NB4 (cell line): ENCODE measurements around the gene TPBGL.

Experiments
- DNase-seq: peaks from one replicate; pipeline ENCODE4 v3.0.0; 2010; ENCODE audit warnings: low read depth
- H3K4me3 ChIP-seq: one replicate; pipeline ENCODE4 v1.5.1; 2011; ENCODE audit warnings: mild to moderate bottlenecking, low read depth, low read length, moderate library complexity
- CTCF ChIP-seq: IDR thresholded peaks from one replicate; pipeline ENCODE4 v1.5.1; 2012; ENCODE audit warnings: low read depth, low read length
- MAX ChIP-seq: IDR thresholded peaks from 2 replicates; pipeline ENCODE4 v1.6.1; 2011; ENCODE audit warnings: low read depth, low read length
- MYC ChIP-seq: IDR thresholded peaks from 2 replicates; pipeline ENCODE4 v1.6.1; 2011; ENCODE audit warnings: low read depth, low read length
- POLR2A ChIP-seq: IDR thresholded peaks from 2 replicates; pipeline ENCODE4 v1.6.1; 2011; ENCODE audit warnings: mild to moderate bottlenecking; ENCODE audit not compliant: insufficient read length; ENCODE audit errors: extremely low read depth

TPBGL gene

GRCh38 chr11:75200051-75200450 lies 40.5 kb upstream of the TPBGL start:
- no peak for DNase-seq
- no peak overlapping the region for H3K4me3 ChIP-seq
- TF ChIP-seq CTCF (no peak), MYC (no peak), POLR2A (no peak), MAX (no peak)

DNA sequence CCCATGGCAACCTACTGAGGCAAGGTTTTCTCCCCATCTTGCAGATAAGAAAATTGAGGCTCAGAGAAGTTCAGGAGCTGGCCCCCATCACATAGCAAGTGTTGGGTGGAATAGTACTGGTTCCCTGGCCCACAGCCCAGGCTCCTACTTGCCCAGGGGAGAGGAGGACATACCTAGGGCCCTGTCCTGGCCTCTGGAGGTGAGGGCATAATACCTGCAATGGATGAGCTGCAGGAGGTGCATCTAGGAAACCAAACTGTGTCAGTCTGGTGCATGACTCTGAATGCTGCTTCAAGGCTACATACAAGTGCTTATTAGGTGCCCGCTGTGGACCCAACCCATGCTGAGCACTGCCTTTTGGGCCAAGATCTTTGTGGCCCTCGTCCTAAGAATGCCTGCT lies 40.0 kb upstream of the TPBGL start:
- TF ChIP-seq MAX (no peak), POLR2A (no peak), MYC (no peak), CTCF (no peak)
- no peak for DNase-seq
- no peak overlapping the region for H3K4me3 ChIP-seq

- H3K4me3 ChIP-seq = no peak overlapping the region
- no peak for TF ChIP-seq POLR2A
- no peak for TF ChIP-seq CTCF
- TF ChIP-seq MAX = no peak
- no peak for TF ChIP-seq MYC
- no peak for DNase-seq
Observed at GRCh38 chr11:75201771-75202170, 38.8 kb upstream of the TPBGL start.

DNA sequence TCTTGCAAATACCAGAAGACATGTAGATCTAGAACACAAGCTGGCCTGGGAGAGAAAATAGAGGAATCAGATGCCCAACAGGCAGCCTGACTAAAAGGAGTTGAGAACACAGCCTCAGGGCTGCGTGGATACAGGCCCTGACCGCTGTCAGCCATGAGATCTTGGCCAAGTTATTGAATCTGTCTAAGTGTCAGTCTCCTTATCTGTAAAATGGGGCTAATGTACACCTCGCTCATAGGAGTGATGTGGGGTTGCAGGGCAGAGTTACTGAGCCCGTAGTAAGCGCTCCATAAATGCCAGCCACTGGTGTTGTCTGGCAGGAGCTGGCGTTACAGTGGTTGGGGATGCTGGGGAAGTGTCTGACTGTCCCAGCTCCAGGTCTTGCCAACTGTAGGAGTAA lies 38.4 kb upstream of the TPBGL start:
- no peak for DNase-seq
- no peak overlapping the region for H3K4me3 ChIP-seq
- TF ChIP-seq CTCF (no peak), POLR2A (no peak), MYC (no peak), MAX (no peak)

GRCh38 chr11:75203138-75203537 lies 37.4 kb upstream of the TPBGL start:
- TF ChIP-seq POLR2A (no peak), MYC (no peak), MAX (no peak), CTCF (no peak)
- no peak overlapping the region for H3K4me3 ChIP-seq
- DNase-seq = no peak

GRCh38 chr11:75203641-75204011 lies 36.9 kb upstream of the TPBGL start:
- no peak for DNase-seq
- no peak overlapping the region for H3K4me3 ChIP-seq
- TF ChIP-seq MYC (no peak), MAX (no peak), POLR2A (no peak), CTCF (no peak)
